Measurements from ENCODE around the gene UQCR10.
"Not testable (repeated sequence)": the region's sequence is repeated elsewhere in the genome, so short reads cannot be mapped to it uniquely, and the experiment has no call there.

Gene UQCR10

GRCh38 chr22:29737251-29738117, 29.7 kb upstream of the UQCR10 start:
- no peak for DNase-seq (ENCODE audit: low read depth in 2 of 2)

- DNase-seq (ENCODE audit: low read depth in 2 of 2): no peak
Measured at GRCh38 chr22:29738118-29738815, 28.9 kb upstream of the UQCR10 start.

- no peak for DNase-seq (ENCODE audit: low read depth in 2 of 2)
Measured at GRCh38 chr22:29739346-29739875, 27.8 kb upstream of the UQCR10 start.

GRCh38 chr22:29740216-29740615, 27.0 kb upstream of the UQCR10 start:
- no peak for DNase-seq (ENCODE audit: low read depth in 2 of 2)

GRCh38 chr22:29741926-29742325, 25.2 kb upstream of the UQCR10 start:
- DNase-seq (ENCODE audit: low read depth in 2 of 2): no peak

- no peak for DNase-seq (ENCODE audit: low read depth in 2 of 2)
Measured at GRCh38 chr22:29742326-29742725, 24.8 kb upstream of the UQCR10 start.

- DNase-seq (ENCODE audit: low read depth in 2 of 2): no peak
Measured at GRCh38 chr22:29744902-29745301, 22.3 kb upstream of the UQCR10 start.

GRCh38 chr22:29747832-29748231, 19.3 kb upstream of the UQCR10 start:
- DNase-seq (ENCODE audit: low read depth in 2 of 2): no peak

- DNase-seq (ENCODE audit: low read depth in 2 of 2): no peak
Measured at GRCh38 chr22:29748248-29748893, 18.8 kb upstream of the UQCR10 start.

GRCh38 chr22:29750029-29750428, 17.1 kb upstream of the UQCR10 start:
- no peak for DNase-seq (ENCODE audit: low read depth in 2 of 2)

- no peak for DNase-seq (ENCODE audit: low read depth in 2 of 2)
Measured at GRCh38 chr22:29750559-29751538, 16.3 kb upstream of the UQCR10 start.

GRCh38 chr22:29751669-29752068, 15.5 kb upstream of the UQCR10 start:
- DNase-seq (ENCODE audit: low read depth in 2 of 2): no peak

GRCh38 chr22:29753808-29754657, 13.1 kb upstream of the UQCR10 start:
- no peak for DNase-seq (ENCODE audit: low read depth in 2 of 2)

- DNase-seq (ENCODE audit: low read depth in 2 of 2): not testable (repeated sequence)
Measured at GRCh38 chr22:29754658-29755395, 12.3 kb upstream of the UQCR10 start.

GRCh38 chr22:29755889-29756288, 11.3 kb upstream of the UQCR10 start:
- no peak for DNase-seq (ENCODE audit: low read depth in 2 of 2)

GRCh38 chr22:29756341-29756740, 10.8 kb upstream of the UQCR10 start:
- DNase-seq (ENCODE audit: low read depth in 2 of 2): no peak

- no peak for DNase-seq (ENCODE audit: low read depth in 2 of 2)
Measured at GRCh38 chr22:29757096-29757495, 10.1 kb upstream of the UQCR10 start.

GRCh38 chr22:29758068-29758622, 9.0 kb upstream of the UQCR10 start:
- no peak for DNase-seq (ENCODE audit: low read depth in 2 of 2)

- no peak for DNase-seq (ENCODE audit: low read depth in 2 of 2)
Measured at GRCh38 chr22:29758959-29759358, 8.2 kb upstream of the UQCR10 start.

Data from stimulated activated CD8-positive, alpha-beta memory T cell treated with anti-CD3 and anti-CD28 coated beads, Interleukin-2, amount 100 ng/mL, for 1 hour (primary cell).